Measurements from ENCODE around the gene MGAT4C. TPM values are rescaled to one million over a fixed set of nuclear protein-coding genes. Genes with fewer than 3 reads are reported as not detected.
A peak's percentile ranks its signal among the peaks of the same experiment; 100 is the strongest.

Gene MGAT4C
- total and polyA plus RNA-seq, 2 donors from 2014 or later, result 0.16 TPM; not detected in 1

DNA sequence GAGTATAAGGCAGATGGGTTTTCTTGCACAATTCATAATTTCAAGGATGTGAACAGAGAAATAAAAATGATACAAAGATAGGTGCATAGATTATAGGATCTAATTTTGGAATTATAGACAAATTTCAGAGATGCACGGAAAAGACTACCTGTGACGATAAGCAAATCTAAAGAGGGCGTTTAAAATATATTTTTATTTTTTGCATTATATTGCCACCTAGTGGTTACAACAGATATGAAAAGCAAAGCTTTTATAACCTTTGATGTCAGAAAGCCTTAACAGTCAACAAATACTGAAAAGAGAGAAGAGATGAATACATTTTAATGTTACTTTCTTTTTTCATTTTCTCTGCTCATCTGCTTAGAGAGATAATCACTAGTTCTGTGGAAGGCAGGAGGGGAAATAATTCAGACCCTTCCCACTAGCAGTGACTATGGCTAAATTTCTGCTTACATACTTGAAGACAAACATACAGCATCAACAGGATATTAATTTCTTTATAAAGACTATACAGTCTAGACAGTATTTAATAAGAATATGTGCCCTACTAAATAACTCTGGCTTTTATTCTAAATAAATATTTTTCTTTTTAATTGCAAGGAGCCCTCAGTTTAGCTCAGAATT is 335.8 kb downstream of the MGAT4C start:
- Histone ChIP-seq H3K36me3 (ENCODE audit: control insufficient read depth in 2 of 3, insufficient read depth in 3 of 3, low read length in 3 of 3) (no peaks in the 10 kb centered on the region), H3K27me3 (ENCODE audit: control insufficient read depth, insufficient read depth, low read length) (no peaks in the 10 kb centered on the region), H3K27ac (ENCODE audit: low read depth in 2 of 2, low read length in 2 of 2) (no peak overlapping the region), H3K9me3 (ENCODE audit: control insufficient read depth in 2 of 3, insufficient read depth in 1 of 3, low read length in 3 of 3) (no peaks in the 10 kb centered on the region), H3K4me3 (ENCODE audit: low read length in 3 of 3) (no peak overlapping the region), H3K4me1 (ENCODE audit: control insufficient read depth in 2 of 3, insufficient read depth in 2 of 3, low read depth in 1 of 3, low read length in 3 of 3) (no peaks in the 10 kb centered on the region), H3K9ac (ENCODE audit: low read length in 3 of 3) (no peak overlapping the region)
- intact Hi-C loops (cut with DNase I), result no loop called here
- FAIRE-seq, result peak; percentile 76
- DNase-seq, result peak in 2 of 5 donors; percentile 50 to 57
- TF ChIP-seq, protein P1, sequence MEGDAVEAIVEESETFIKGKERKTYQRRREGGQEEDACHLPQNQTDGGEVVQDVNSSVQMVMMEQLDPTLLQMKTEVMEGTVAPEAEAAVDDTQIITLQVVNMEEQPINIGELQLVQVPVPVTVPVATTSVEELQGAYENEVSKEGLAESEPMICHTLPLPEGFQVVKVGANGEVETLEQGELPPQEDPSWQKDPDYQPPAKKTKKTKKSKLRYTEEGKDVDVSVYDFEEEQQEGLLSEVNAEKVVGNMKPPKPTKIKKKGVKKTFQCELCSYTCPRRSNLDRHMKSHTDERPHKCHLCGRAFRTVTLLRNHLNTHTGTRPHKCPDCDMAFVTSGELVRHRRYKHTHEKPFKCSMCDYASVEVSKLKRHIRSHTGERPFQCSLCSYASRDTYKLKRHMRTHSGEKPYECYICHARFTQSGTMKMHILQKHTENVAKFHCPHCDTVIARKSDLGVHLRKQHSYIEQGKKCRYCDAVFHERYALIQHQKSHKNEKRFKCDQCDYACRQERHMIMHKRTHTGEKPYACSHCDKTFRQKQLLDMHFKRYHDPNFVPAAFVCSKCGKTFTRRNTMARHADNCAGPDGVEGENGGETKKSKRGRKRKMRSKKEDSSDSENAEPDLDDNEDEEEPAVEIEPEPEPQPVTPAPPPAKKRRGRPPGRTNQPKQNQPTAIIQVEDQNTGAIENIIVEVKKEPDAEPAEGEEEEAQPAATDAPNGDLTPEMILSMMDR (IDR thresholded peaks at IDR 0.05; ENCODE audit: borderline replicate concordance, extremely low read depth, insufficient read depth), result peak; percentile 45
